Neural cell (in vitro differentiated cells): ENCODE results near the gene ATAD2B. TPM values are rescaled to one million over a fixed set of nuclear protein-coding genes. Genes with fewer than 3 reads are reported as not detected.

Source experiments
- H2AFZ ChIP-seq: fragments of 200-600, 300-800 bp; sonication (generic), shearing (Covaris generic); 2 replicates; pipeline ENCODE4 v1.6.0; 2014; ENCODE audit warnings: low read depth, mild to moderate bottlenecking, antibody characterized with exemption, low read length, moderate library complexity
- H3F3A ChIP-seq: fragments of 200-600 bp; shearing (Covaris generic); 2 replicates; pipeline ENCODE4 v1.6.1; 2016; ENCODE audit warnings: mild to moderate bottlenecking, moderate library complexity, mixed read lengths, antibody characterized with exemption, low read length; ENCODE audit not compliant: insufficient read depth, poor library complexity, severe bottlenecking
- H3K27ac ChIP-seq: fragments of 200-600, 300-800 bp; sonication (generic), shearing (Covaris generic); 2 replicates; pipeline ENCODE4 v1.5.1; 2014; ENCODE audit warnings: mild to moderate bottlenecking, low read length, moderate library complexity
- H3K27me3 ChIP-seq: fragments of 300-800, 200-600 bp; sonication (generic), shearing (Covaris generic); 2 replicates; pipeline ENCODE4 v1.6.0; 2014; ENCODE audit warnings: mild to moderate bottlenecking, low read depth, low read length, moderate library complexity; ENCODE audit not compliant: insufficient read depth
- H3K36me3 ChIP-seq: fragments of 300-800, 200-600 bp; sonication (generic), shearing (Covaris generic); 2 replicates; pipeline ENCODE4 v1.5.1; 2014; ENCODE audit warnings: mild to moderate bottlenecking, antibody characterized with exemption, low read length, moderate library complexity; ENCODE audit not compliant: insufficient read depth
- H3K4me2 ChIP-seq: fragments of 300-800, 200-600 bp; sonication (generic), shearing (Covaris generic); 2 replicates; pipeline ENCODE4 v1.6.0; 2014; ENCODE audit warnings: mild to moderate bottlenecking, low read length
- H3K4me3 ChIP-seq: fragments of 300-800, 200-600 bp; sonication (generic), shearing (Covaris generic); 2 replicates; pipeline ENCODE4 v1.5.1; 2014; ENCODE audit warnings: mild to moderate bottlenecking, low read length, moderate library complexity
- H3K79me2 ChIP-seq: fragments of 200-600 bp; shearing (Covaris generic); replicated peaks from 2 replicates; pipeline ENCODE4 v1.6.0; 2014; ENCODE audit warnings: mild to moderate bottlenecking, low read length, moderate library complexity; ENCODE audit not compliant: insufficient read depth
- H3K9ac ChIP-seq: fragments of 300-800, 200-600 bp; sonication (generic), shearing (Covaris generic); 2 replicates; pipeline ENCODE4 v1.6.1; 2016; ENCODE audit warnings: mild to moderate bottlenecking, low read length, mixed read lengths
- H3K9me2 ChIP-seq: fragments of 200-600 bp; shearing (Covaris generic); 2 replicates; pipeline ENCODE4 v1.6.1; 2016; ENCODE audit warnings: mild to moderate bottlenecking, low read length, mixed read lengths; ENCODE audit not compliant: insufficient read depth
- H3K9me3 ChIP-seq: fragments of 200-600, 300-800 bp; sonication (generic), shearing (Covaris generic); 2 replicates; pipeline ENCODE4 v1.6.1; 2016; ENCODE audit warnings: mild to moderate bottlenecking, mixed run types, low read length, moderate library complexity, mixed read lengths
- H4K20me1 ChIP-seq: fragments of 200-600 bp; shearing (Covaris generic); 2 replicates; pipeline ENCODE4 v1.6.1; 2016; ENCODE audit warnings: mild to moderate bottlenecking, mixed run types; ENCODE audit not compliant: insufficient read depth
- EP300 ChIP-seq: fragments of 450-650 bp; conservative IDR thresholded peaks from 2 replicates; pipeline ENCODE4 v1.6.1; 2014; ENCODE audit warnings: antibody characterized with exemption, mild to moderate bottlenecking, moderate library complexity; ENCODE audit not compliant: poor library complexity, severe bottlenecking
- EZH2 ChIP-seq: fragments of 200-600, 300-800 bp; shearing (Covaris generic), sonication (generic); IDR thresholded peaks from 2 replicates; pipeline ENCODE4 v1.6.1; 2014; ENCODE audit warnings: antibody characterized with exemption, low read length, borderline replicate concordance, mild to moderate bottlenecking; ENCODE audit not compliant: insufficient read depth, poor library complexity, severe bottlenecking
- MXI1 ChIP-seq: fragments of 450-650 bp; conservative IDR thresholded peaks from 2 replicates; pipeline ENCODE4 v1.6.1; 2014; ENCODE audit warnings: antibody characterized with exemption, mild to moderate bottlenecking; ENCODE audit not compliant: poor library complexity, severe bottlenecking
- POLR2AphosphoS5 ChIP-seq: IDR thresholded peaks from 2 replicates; pipeline ENCODE4 v1.6.1; 2012
- RAD21 ChIP-seq: fragments of 450-650 bp; conservative IDR thresholded peaks from 2 replicates; pipeline ENCODE4 v1.6.1; 2014; ENCODE audit warnings: antibody characterized with exemption, mild to moderate bottlenecking, moderate library complexity
- SMC3 ChIP-seq: fragments of 450-650 bp; conservative IDR thresholded peaks from 2 replicates; pipeline ENCODE4 v1.6.1; 2014; ENCODE audit warnings: antibody characterized with exemption, mild to moderate bottlenecking, moderate library complexity; ENCODE audit not compliant: poor library complexity
- TAF1 ChIP-seq: IDR thresholded peaks from 2 replicates; pipeline ENCODE4 v1.6.1; 2012; ENCODE audit warnings: low read depth
- polyA plus RNA-seq: library from polyadenylated mRNA; depleted of rRNA; stranded (reverse); fragments of >200 nt; gene quantifications from 2 replicates; pipeline ENCODE4 v1.2.3, GENCODE V29; 2014
- TF ChIP-seq, protein P1 (sequence below): fragments of 450-650 bp; IDR thresholded peaks from 2 replicates; pipeline ENCODE4 v1.5.1; 2014; ENCODE audit warnings: antibody characterized with exemption, mild to moderate bottlenecking, moderate library complexity; ENCODE audit not compliant: poor library complexity, severe bottlenecking
- TF ChIP-seq, protein P2 (sequence below): IDR thresholded peaks from 2 replicates; pipeline ENCODE4 v1.6.1; 2012; ENCODE audit warnings: borderline replicate concordance

Gene ATAD2B
- polyA plus RNA-seq, 1 donor from 2014 or later = 37.6 TPM

DNA sequence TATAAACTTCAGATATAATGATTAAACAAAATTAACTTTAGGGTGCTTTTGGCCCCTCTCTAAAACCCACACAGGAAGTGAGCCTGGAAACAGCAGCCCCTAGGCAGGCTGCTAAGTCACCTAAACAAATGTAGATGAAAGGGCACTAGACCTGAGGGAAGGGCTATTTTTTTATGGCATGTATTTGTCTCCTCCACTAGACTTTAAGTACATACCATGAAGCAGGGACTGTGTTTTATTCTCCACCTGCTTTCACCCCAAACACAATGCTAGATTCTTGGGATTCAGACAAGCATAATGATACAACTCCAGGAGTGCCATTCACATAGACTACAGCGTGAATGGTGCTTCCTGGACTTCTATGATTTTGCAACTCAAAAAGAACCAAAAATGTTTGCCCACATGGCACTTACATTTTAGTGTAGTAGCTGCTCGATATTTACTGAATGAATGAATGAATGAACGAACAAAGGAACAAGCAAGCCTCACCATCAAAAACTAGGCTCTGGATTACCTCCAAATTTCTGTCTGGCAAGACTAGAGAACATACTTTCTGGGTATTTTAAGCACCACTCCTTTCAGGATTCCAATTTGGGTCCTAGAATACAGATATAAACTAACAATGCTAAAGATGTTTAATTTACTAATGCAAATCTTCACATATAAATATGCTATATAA lies 10.1 kb downstream of the ATAD2B start:
- peaks cover 84% of the 10 kb centered on the region for H3K79me2 ChIP-seq
- no peaks in the 10 kb centered on the region for H3K9me3 ChIP-seq
- H4K20me1 ChIP-seq = no peaks in the 10 kb centered on the region
- no peaks in the 10 kb centered on the region for H3K27me3 ChIP-seq
- no peak for TF ChIP-seq TAF1
- TF ChIP-seq RAD21 = no peak
- no peak for TF ChIP-seq EP300
- TF ChIP-seq, protein P1, sequence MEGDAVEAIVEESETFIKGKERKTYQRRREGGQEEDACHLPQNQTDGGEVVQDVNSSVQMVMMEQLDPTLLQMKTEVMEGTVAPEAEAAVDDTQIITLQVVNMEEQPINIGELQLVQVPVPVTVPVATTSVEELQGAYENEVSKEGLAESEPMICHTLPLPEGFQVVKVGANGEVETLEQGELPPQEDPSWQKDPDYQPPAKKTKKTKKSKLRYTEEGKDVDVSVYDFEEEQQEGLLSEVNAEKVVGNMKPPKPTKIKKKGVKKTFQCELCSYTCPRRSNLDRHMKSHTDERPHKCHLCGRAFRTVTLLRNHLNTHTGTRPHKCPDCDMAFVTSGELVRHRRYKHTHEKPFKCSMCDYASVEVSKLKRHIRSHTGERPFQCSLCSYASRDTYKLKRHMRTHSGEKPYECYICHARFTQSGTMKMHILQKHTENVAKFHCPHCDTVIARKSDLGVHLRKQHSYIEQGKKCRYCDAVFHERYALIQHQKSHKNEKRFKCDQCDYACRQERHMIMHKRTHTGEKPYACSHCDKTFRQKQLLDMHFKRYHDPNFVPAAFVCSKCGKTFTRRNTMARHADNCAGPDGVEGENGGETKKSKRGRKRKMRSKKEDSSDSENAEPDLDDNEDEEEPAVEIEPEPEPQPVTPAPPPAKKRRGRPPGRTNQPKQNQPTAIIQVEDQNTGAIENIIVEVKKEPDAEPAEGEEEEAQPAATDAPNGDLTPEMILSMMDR = no peak
- no peak for TF ChIP-seq EZH2
- H3K36me3 ChIP-seq = no peaks in the 10 kb centered on the region
- no peaks in the 10 kb centered on the region for H3K9me2 ChIP-seq
- H3K27ac ChIP-seq = no peak overlapping the region
- H3K9ac ChIP-seq = no peak overlapping the region
- no peak overlapping the region for H3K4me3 ChIP-seq
- no peak overlapping the region for H2AFZ ChIP-seq
- H3K4me2 ChIP-seq = no peak overlapping the region
- H3F3A ChIP-seq = no peaks in the 10 kb centered on the region

DNA sequence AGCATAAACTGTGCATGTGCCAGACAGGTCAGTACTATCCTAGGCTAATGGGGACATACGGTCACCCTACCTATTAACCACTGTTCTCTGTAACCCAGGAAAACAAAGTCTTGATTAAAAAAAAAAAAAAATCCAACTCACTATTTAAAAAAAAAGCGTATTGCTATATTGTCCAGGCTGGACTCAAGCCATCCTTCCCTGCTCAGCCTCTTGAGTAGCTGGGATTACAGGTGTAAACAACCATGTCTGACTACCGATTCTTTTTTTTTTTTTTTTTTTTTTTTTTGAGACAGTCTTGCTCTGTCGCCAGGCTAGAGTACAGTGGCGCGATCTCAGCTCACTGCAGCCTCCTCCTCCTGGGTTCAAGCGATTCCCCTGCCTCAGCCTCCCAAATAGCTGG lies 11.6 kb downstream of the ATAD2B start:
- no peak for TF ChIP-seq MXI1
- Histone ChIP-seq H2AFZ (no peak overlapping the region), H3K9ac (no peak overlapping the region), H4K20me1 (no peaks in the 10 kb centered on the region), H3K36me3 (no peaks in the 10 kb centered on the region), H3K9me2 (no peaks in the 10 kb centered on the region), H3K79me2 (peaks cover 72% of the 10 kb centered on the region), H3K4me3 (no peak overlapping the region), H3K9me3 (no peaks in the 10 kb centered on the region), H3K4me2 (no peak overlapping the region), H3K27me3 (no peaks in the 10 kb centered on the region), H3K27ac (no peak overlapping the region), H3F3A (no peaks in the 10 kb centered on the region)

DNA sequence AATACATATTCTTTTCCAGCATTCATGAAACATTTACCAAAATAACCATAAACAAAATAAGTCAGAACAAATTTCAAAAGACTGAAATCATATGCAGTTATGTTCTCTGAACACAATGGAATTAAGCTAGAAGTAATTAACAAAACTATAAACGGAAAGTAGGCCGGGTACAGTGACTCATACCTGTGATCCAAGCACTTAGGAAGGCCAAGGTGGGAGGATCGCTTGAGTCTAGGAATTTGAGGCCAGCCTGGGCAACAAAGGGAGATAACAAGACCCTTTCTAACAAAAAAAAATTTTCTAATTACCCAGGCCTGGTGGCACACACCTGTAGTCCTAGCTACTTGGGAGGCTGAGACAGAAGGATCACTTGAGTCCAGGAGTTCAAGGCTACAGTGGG lies 14.9 kb downstream of the ATAD2B start:
- H3F3A ChIP-seq = no peaks in the 10 kb centered on the region
- TF ChIP-seq, protein P2, sequence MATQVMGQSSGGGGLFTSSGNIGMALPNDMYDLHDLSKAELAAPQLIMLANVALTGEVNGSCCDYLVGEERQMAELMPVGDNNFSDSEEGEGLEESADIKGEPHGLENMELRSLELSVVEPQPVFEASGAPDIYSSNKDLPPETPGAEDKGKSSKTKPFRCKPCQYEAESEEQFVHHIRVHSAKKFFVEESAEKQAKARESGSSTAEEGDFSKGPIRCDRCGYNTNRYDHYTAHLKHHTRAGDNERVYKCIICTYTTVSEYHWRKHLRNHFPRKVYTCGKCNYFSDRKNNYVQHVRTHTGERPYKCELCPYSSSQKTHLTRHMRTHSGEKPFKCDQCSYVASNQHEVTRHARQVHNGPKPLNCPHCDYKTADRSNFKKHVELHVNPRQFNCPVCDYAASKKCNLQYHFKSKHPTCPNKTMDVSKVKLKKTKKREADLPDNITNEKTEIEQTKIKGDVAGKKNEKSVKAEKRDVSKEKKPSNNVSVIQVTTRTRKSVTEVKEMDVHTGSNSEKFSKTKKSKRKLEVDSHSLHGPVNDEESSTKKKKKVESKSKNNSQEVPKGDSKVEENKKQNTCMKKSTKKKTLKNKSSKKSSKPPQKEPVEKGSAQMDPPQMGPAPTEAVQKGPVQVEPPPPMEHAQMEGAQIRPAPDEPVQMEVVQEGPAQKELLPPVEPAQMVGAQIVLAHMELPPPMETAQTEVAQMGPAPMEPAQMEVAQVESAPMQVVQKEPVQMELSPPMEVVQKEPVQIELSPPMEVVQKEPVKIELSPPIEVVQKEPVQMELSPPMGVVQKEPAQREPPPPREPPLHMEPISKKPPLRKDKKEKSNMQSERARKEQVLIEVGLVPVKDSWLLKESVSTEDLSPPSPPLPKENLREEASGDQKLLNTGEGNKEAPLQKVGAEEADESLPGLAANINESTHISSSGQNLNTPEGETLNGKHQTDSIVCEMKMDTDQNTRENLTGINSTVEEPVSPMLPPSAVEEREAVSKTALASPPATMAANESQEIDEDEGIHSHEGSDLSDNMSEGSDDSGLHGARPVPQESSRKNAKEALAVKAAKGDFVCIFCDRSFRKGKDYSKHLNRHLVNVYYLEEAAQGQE = no peak
- TF ChIP-seq SMC3 = no peak
- no peak for TF ChIP-seq RAD21
- TF ChIP-seq, protein P1 = no peak
- TF ChIP-seq TAF1 = no peak
- no peak for TF ChIP-seq POLR2AphosphoS5
- no peak for TF ChIP-seq EP300
- TF ChIP-seq EZH2 = no peak
- TF ChIP-seq MXI1 = no peak
- no peaks in the 10 kb centered on the region for H4K20me1 ChIP-seq
- no peaks in the 10 kb centered on the region for H3K9me2 ChIP-seq
- H3K27ac ChIP-seq = no peak overlapping the region
- no peak overlapping the region for H3K9ac ChIP-seq
- no peaks in the 10 kb centered on the region for H3K36me3 ChIP-seq
- no peaks in the 10 kb centered on the region for H3K9me3 ChIP-seq
- H2AFZ ChIP-seq = no peak overlapping the region
- H3K4me2 ChIP-seq = no peak overlapping the region
- no peaks in the 10 kb centered on the region for H3K27me3 ChIP-seq
- H3K4me3 ChIP-seq = no peak overlapping the region
- peaks cover 47% of the 10 kb centered on the region for H3K79me2 ChIP-seq
